ENCODE data around the gene GPC1.

GPC1 gene

DNA sequence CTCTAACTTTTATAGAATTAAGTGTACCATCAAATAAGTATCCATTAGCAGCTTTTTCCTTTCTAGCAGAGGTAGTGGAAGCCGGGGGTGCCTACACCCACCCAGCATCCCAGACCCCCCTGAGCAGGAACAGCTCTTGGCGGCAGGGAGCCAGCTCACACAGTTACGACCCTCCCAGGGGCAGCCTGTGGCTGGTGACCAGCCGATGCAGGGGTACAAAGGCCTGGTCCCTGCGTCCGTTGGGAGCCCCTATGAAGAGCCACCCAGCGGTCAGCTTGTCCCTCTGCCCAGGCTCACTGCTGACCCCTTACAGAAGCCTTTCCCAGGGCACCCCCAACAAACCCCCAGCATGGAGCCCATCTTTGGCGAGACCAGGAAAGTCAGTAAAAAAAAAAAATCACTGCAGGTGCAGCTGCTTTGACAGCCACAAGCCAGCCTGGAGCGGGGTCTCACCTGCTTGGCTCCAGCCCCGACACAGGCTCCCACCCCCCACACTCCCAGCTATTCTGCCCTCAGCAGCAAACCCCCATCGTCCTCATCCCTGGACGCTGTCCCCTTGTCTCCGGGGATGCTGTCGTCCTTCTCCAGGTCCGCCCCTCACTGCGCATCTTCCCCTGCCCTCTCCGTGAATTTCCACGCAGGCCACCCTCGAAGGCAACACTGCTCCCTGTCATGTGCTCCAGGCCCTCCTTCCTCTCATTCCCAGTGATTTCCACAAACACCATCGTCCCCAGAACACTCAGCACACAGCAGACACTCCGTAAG is 43.1 kb downstream of the GPC1 start:
- Histone ChIP-seq H3K4me3 (ENCODE audit: low read depth, low read length, poor library complexity, severe bottlenecking) (no peak overlapping the region), H3K4me1 (ENCODE audit: insufficient read depth, low read length, severe bottlenecking) (no peaks in the 10 kb centered on the region), H3F3A (ENCODE audit: insufficient read depth, low read length) (no peaks in the 10 kb centered on the region), H3K4me2 (ENCODE audit: low read length) (no peak overlapping the region), H3K36me3 (ENCODE audit: insufficient read depth, low read length) (no peaks in the 10 kb centered on the region), H3K27ac (ENCODE audit: low read depth, low read length, poor library complexity, severe bottlenecking) (no peak overlapping the region), H2AFZ (ENCODE audit: low read length) (no peak overlapping the region), H3K79me2 (ENCODE audit: insufficient read depth, low read length) (no peaks in the 10 kb centered on the region), H3K9ac (ENCODE audit: low read length) (no peak overlapping the region), H3K27me3 (ENCODE audit: insufficient read depth, low read length) (no peaks in the 10 kb centered on the region), H4K20me1 (ENCODE audit: insufficient read depth, low read length) (no peaks in the 10 kb centered on the region), H3K9me2 (ENCODE audit: low read depth, low read length) (no peaks in the 10 kb centered on the region), H3K9me3 (ENCODE audit: low read length) (0 out of 2 replicates have a peak, but pooled peaks cover 6% of the 10 kb centered on the region)
- no peak for TF ChIP-seq CTCF (IDR thresholded peaks at IDR 0.05; ENCODE audit: low read length)
- no peak for TF ChIP-seq EZH2 (IDR thresholded peaks at IDR 0.05; ENCODE audit: borderline replicate concordance, low read length)

DNA sequence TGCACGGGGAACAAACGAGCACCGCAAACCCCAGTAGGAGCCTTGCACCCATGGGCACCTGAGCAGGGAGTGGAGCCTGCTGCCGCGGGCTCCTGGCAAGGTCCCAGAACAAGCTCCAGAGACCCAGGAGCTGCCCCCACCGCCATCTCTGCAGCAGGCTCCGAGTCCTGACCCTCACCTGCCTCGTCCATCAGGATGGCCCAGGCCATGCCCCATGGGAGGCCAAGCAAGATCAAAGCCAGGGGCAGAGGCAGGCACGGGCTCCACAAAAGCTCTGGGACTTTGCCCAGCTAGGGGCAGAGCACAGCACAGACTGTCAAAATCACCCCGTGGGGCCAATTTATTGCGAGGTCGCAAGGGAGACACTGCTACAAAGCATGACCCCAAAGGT is 43.6 kb downstream of the GPC1 start:
- no peaks in the 10 kb centered on the region for H4K20me1 ChIP-seq (ENCODE audit: insufficient read depth, low read length)
- no peaks in the 10 kb centered on the region for H3K79me2 ChIP-seq (ENCODE audit: insufficient read depth, low read length)
- H3K36me3 ChIP-seq (ENCODE audit: insufficient read depth, low read length) = no peaks in the 10 kb centered on the region
- no peak overlapping the region for H2AFZ ChIP-seq (ENCODE audit: low read length)
- no peak overlapping the region for H3K27ac ChIP-seq (ENCODE audit: low read depth, low read length, poor library complexity, severe bottlenecking)
- no peak overlapping the region for H3K4me2 ChIP-seq (ENCODE audit: low read length)
- 0 out of 2 replicates have a peak, but pooled peaks cover 3% of the 10 kb centered on the region for H3K9me3 ChIP-seq (ENCODE audit: low read length)
- no peaks in the 10 kb centered on the region for H3F3A ChIP-seq (ENCODE audit: insufficient read depth, low read length)
- no peak overlapping the region for H3K4me3 ChIP-seq (ENCODE audit: low read depth, low read length, poor library complexity, severe bottlenecking)
- H3K27me3 ChIP-seq (ENCODE audit: insufficient read depth, low read length) = no peaks in the 10 kb centered on the region
- no peak overlapping the region for H3K9ac ChIP-seq (ENCODE audit: low read length)
- no peaks in the 10 kb centered on the region for H3K9me2 ChIP-seq (ENCODE audit: low read depth, low read length)
- H3K4me1 ChIP-seq (ENCODE audit: insufficient read depth, low read length, severe bottlenecking) = no peaks in the 10 kb centered on the region
- TF ChIP-seq EZH2 (IDR thresholded peaks at IDR 0.05; ENCODE audit: borderline replicate concordance, low read length) (no peak), CTCF (IDR thresholded peaks at IDR 0.05; ENCODE audit: low read length) (no peak)

DNA sequence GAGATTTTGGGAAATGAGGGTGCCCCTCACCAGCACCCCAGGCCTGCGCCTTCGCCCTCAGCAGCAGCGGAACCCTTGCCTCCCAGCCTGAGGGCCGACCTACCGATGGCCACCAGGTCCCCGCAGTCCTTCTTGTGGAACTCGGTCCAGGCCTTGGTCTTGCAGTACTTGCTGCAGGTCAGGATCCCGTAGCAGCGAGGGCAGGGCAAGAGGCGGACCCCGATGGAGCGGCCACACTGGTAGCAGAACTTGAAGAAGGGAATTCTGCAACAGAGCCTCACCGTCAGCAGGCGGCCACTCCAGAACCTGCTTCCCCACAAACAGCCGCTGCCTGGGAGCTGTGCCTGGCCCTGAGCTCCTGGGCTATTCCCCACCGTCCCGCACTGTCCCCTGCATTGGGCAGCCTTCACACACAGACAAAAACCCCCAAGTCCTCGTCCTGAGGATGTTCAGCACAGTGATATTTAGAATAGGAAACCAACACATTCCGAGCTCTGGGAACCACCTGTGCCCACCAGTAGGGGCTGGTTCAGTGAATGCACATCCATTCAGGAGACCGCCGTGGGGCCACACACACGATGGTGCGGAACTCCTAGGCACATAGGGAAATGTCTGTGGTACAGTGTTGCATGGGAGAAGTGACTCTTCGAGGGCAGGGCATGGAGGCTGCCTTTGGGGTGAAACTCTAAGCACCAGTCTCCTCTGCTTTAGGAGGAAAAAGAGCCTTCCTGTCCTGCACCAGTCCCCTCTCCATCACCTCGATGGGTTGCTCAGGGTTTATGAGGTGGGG is 45.6 kb downstream of the GPC1 start:
- H3K4me2 ChIP-seq (ENCODE audit: low read length) = no peak overlapping the region
- H2AFZ ChIP-seq (ENCODE audit: low read length) = no peak overlapping the region
- no peaks in the 10 kb centered on the region for H3K9me2 ChIP-seq (ENCODE audit: low read depth, low read length)
- no peaks in the 10 kb centered on the region for H3K4me1 ChIP-seq (ENCODE audit: insufficient read depth, low read length, severe bottlenecking)
- no peaks in the 10 kb centered on the region for H4K20me1 ChIP-seq (ENCODE audit: insufficient read depth, low read length)
- no peak overlapping the region for H3K27ac ChIP-seq (ENCODE audit: low read depth, low read length, poor library complexity, severe bottlenecking)
- H3K9ac ChIP-seq (ENCODE audit: low read length) = no peak overlapping the region
- no peak overlapping the region for H3K4me3 ChIP-seq (ENCODE audit: low read depth, low read length, poor library complexity, severe bottlenecking)
- H3K79me2 ChIP-seq (ENCODE audit: insufficient read depth, low read length) = no peaks in the 10 kb centered on the region
- no peaks in the 10 kb centered on the region for H3K27me3 ChIP-seq (ENCODE audit: insufficient read depth, low read length)
- no peaks in the 10 kb centered on the region for H3K9me3 ChIP-seq (ENCODE audit: low read length)
- no peak for TF ChIP-seq CTCF (IDR thresholded peaks at IDR 0.05; ENCODE audit: low read length)
- no peak for TF ChIP-seq EZH2 (IDR thresholded peaks at IDR 0.05; ENCODE audit: borderline replicate concordance, low read length)
- no peaks in the 10 kb centered on the region for H3F3A ChIP-seq (ENCODE audit: insufficient read depth, low read length)
- no peaks in the 10 kb centered on the region for H3K36me3 ChIP-seq (ENCODE audit: insufficient read depth, low read length)
